Central memory CD8-positive, alpha-beta T cell (primary cell): Measurements from ENCODE around the gene FBXO47.
A peak's percentile ranks its signal among the peaks of the same experiment; 100 is the strongest.

Source experiments
- ATAC-seq: fragments of 150-1000 bp; cut with Tn5 transposase; replicated peaks from 2 replicates; pipeline ENCODE4 v1.10.0; 2022; ENCODE audit warnings: mild to moderate bottlenecking, moderate FRiP score, moderate number of reproducible peaks; ENCODE audit not compliant: poor library complexity, severe bottlenecking; ENCODE audit errors: extremely low read depth
- DNase-seq, 2 donors: peaks; one replicate each; pipeline ENCODE4 v3.0.0; 2021; ENCODE audit warnings: low spot score in 2 of 2
- H3K27ac Mint-ChIP-seq: one replicate; pipeline ENCODE4 v1.8.0; 2022; ENCODE audit warnings: low read depth, mild to moderate bottlenecking, moderate library complexity, mixed read lengths
- H3K27me3 Mint-ChIP-seq: one replicate; pipeline ENCODE4 v1.8.0; 2022; ENCODE audit warnings: mixed read lengths
- H3K36me3 Mint-ChIP-seq: one replicate; pipeline ENCODE4 v1.8.0; 2022; ENCODE audit warnings: mild to moderate bottlenecking, moderate library complexity, mixed read lengths; ENCODE audit not compliant: insufficient read depth
- H3K4me1 Mint-ChIP-seq: one replicate; pipeline ENCODE4 v1.8.0; 2022; ENCODE audit warnings: mixed read lengths
- H3K4me3 Mint-ChIP-seq: one replicate; pipeline ENCODE4 v1.8.0; 2022; ENCODE audit warnings: mild to moderate bottlenecking, moderate library complexity, mixed read lengths
- H3K9me3 Mint-ChIP-seq: one replicate; pipeline ENCODE4 v1.8.0; 2022; ENCODE audit warnings: mixed read lengths

FBXO47 gene

GRCh38 chr17:38892083-38892482, 75.1 kb downstream of the FBXO47 start:
- Mint-ChIP-seq H3K4me3 (peak overlapping the region; percentile 73), H3K27me3 (no peaks in the 10 kb centered on the region), H3K27ac (peak overlapping the region; percentile 90), H3K9me3 (no peaks in the 10 kb centered on the region), H3K36me3 (peaks cover 52% of the 10 kb centered on the region), H3K4me1 (peaks cover 80% of the 10 kb centered on the region)
- DNase-seq (no peak), ATAC-seq (no peak)

DNA sequence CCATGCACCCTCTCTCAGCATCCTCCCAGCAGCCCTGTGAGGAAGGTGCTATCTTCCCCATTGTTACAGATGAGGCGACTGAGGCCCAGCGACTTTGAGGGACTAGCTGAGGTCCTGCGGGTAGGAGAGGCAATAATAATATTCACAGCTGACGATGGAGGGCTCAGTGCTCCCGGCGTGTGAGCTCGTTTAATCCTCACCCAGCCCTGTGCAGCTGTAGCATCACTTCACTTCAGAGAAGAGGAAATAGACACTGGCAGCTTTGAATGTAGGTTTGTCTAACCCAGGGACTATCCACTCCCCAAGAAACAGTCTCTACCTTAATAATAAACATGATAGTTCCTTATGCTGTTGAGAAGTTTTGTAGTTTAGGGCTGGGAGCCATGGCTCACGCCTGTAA, 75.8 kb downstream of the FBXO47 start:
- Mint-ChIP-seq H3K9me3 (no peaks in the 10 kb centered on the region), H3K27ac (peak overlapping the region; percentile 90), H3K4me3 (peak overlapping the region; percentile 73), H3K4me1 (peaks cover 86% of the 10 kb centered on the region), H3K27me3 (no peaks in the 10 kb centered on the region), H3K36me3 (peaks cover 53% of the 10 kb centered on the region)
- no peak for DNase-seq
- ATAC-seq = peak; percentile 62

- Mint-ChIP-seq H3K4me1 (peaks cover 88% of the 10 kb centered on the region), H3K4me3 (peak overlapping the region; percentile 73), H3K27me3 (no peaks in the 10 kb centered on the region), H3K36me3 (peaks cover 55% of the 10 kb centered on the region), H3K27ac (peak overlapping the region; percentile 90), H3K9me3 (no peaks in the 10 kb centered on the region)
- ATAC-seq = peak; percentile 19
- no peak for DNase-seq
These were observed 76.8 kb downstream of the FBXO47 start for GRCh38 chr17:38890410-38890746.

DNA sequence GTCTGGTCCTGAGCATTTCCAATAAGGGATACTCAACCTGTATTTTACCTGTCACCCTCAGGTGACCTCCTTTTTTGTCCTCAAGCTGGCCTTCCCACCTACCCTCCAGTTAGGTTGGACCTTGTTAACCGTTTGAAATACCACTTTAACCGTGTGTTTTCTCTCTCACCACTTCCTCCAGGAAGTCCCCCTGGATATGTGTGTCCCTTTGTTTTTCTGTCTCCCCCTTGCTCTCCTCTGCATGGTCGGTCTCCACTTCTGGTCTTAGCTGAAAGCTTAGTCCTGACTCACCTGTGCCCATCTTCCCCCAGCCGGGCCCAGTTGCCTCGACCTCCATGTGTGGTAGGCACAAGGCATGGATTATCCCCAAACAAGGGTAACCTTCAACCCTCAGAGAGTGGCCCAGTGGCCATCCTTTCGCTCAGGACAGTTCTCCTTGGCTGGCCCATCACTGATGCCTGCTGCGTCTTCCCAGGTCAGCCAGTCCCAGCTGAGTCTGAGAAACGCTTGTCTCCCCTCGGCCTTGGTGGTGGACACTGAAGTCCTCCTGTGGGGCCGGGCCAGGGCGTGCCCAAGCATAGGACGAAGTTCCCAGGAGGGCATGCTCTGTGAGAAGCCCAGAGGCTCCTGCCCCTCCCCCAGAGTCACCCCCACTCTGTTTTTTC, 77.3 kb downstream of the FBXO47 start:
- no peak for DNase-seq
- H3K9me3 Mint-ChIP-seq = no peaks in the 10 kb centered on the region
- H3K4me1 Mint-ChIP-seq = peaks cover 92% of the 10 kb centered on the region
- H3K36me3 Mint-ChIP-seq = peaks cover 57% of the 10 kb centered on the region
- no peaks in the 10 kb centered on the region for H3K27me3 Mint-ChIP-seq
- H3K27ac Mint-ChIP-seq = peak overlapping the region; percentile 90
- no peak for ATAC-seq
- peak overlapping the region; percentile 73 for H3K4me3 Mint-ChIP-seq

- no peak overlapping the region for H3K27ac Mint-ChIP-seq
- peaks cover 57% of the 10 kb centered on the region for H3K36me3 Mint-ChIP-seq
- no peaks in the 10 kb centered on the region for H3K27me3 Mint-ChIP-seq
- H3K4me3 Mint-ChIP-seq = no peak overlapping the region
- no peaks in the 10 kb centered on the region for H3K9me3 Mint-ChIP-seq
- peaks cover 89% of the 10 kb centered on the region for H3K4me1 Mint-ChIP-seq
- no peak for DNase-seq
- ATAC-seq = no peak
These were observed 78.4 kb downstream of the FBXO47 start for GRCh38 chr17:38888842-38889241.

DNA sequence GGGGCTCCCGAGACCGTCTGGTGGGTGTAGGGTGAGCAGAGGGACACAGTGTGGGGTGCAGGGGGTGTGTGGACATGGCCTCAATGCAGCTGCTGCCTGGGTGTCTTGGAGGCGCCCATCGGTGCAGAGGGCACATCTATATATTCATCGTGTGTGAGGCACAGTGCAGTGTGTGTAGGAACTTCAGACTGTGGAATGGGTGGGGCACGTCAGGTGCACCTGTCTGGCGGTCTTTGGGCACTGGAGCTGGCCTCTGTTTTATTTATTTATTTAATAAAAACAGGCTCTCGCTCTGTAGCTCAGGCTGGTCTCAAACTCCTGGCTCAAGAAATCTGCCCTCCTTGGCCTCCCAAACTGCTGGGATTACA, 80.6 kb downstream of the FBXO47 start:
- Mint-ChIP-seq H3K36me3 (peaks cover 57% of the 10 kb centered on the region), H3K27me3 (no peaks in the 10 kb centered on the region), H3K4me1 (peaks cover 91% of the 10 kb centered on the region), H3K9me3 (no peaks in the 10 kb centered on the region), H3K27ac (peak overlapping the region; percentile 96), H3K4me3 (peak overlapping the region; percentile 65)
- ATAC-seq (no peak), DNase-seq (no peak)
